NT2/D1 (cell line): Measurements from ENCODE around the gene UBE2O.

Experiments
- SUZ12 ChIP-seq: IDR thresholded peaks from 2 replicates; pipeline ENCODE4 v1.6.1; 2011; ENCODE audit not compliant: insufficient read length, insufficient read depth; ENCODE audit errors: extremely low read depth
- YY1 ChIP-seq: IDR thresholded peaks from 2 replicates; pipeline ENCODE4 v1.6.1; 2011; ENCODE audit not compliant: insufficient read length, insufficient read depth

DNA sequence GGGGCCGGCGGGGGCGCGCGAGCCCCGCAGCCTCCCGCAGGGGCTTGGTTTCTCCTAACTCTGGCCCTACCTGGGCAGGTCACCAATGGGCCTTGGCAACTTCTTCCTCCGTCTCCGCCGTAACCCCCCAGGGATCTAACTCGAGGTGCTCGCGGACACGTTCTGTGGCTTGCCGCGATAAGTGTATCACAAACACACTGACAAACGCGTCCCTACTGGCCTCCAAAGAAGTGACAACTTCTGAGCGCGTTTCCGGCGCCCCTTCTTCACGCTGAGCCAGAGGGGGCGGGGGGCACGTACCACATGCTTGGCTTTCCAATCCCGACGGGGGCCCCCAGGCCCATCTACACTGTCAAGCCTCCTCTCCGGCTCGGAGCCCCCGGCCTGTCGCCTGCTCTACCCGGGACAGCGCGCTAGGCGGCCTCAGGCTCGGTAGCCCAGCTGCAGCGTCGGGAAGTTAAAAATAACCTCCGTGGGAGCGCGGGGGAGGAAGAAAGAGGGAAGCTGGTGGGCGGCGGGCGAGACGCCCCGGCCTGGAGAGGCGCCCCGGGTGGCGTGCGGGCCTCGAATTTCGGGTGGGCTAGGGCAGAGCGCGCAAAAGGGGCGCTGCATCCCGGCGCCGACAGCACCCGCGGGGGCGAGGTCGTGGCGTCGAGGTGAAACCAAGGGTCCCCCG is 69.3 kb downstream of the UBE2O start:
- no peak for TF ChIP-seq SUZ12
- no peak for TF ChIP-seq YY1
